Progenitor cell of endocrine pancreas (in vitro differentiated cells): ENCODE measurements around the gene FAIM2. TPM values are rescaled to one million over a fixed set of nuclear protein-coding genes. Genes with fewer than 3 reads are reported as not detected.
"Not testable (repeated sequence)": the region's sequence is repeated elsewhere in the genome, so short reads cannot be mapped to it uniquely, and the experiment has no call there.

Experiments
- DNase-seq: peaks from one replicate; pipeline ENCODE4 v3.0.0; 2021; ENCODE audit warnings: low spot score; ENCODE audit not compliant: unreplicated experiment
- H3K27ac Mint-ChIP-seq: 2 replicates; pipeline ENCODE4 v1.8.0; 2021; ENCODE audit warnings: mild to moderate bottlenecking, moderate library complexity, mixed read lengths
- H3K27me3 Mint-ChIP-seq: 2 replicates; pipeline ENCODE4 v1.8.0; 2021; ENCODE audit warnings: mixed read lengths
- H3K36me3 Mint-ChIP-seq: 2 replicates; pipeline ENCODE4 v1.8.0; 2022; ENCODE audit warnings: mixed read lengths; ENCODE audit not compliant: insufficient read depth
- H3K4me1 Mint-ChIP-seq: 2 replicates; pipeline ENCODE4 v1.8.0; 2021; ENCODE audit warnings: low read depth, mixed read lengths
- H3K4me3 Mint-ChIP-seq: 2 replicates; pipeline ENCODE4 v1.8.0; 2021; ENCODE audit warnings: low read depth, mild to moderate bottlenecking, moderate library complexity, mixed read lengths
- H3K9me3 Mint-ChIP-seq: 2 replicates; pipeline ENCODE4 v1.8.0; 2021; ENCODE audit warnings: low read depth, mixed read lengths
- total RNA-seq: library from RNA; stranded (reverse); gene quantifications from 2 replicates; pipeline ENCODE4 v1.2.1, GENCODE V29; 2021
- TF ChIP-seq, protein P1 (sequence below): fragments of 200-600 bp; sonication (generic); IDR thresholded peaks from one replicate; pipeline ENCODE4 v1.5.0; 2021; ENCODE audit warnings: antibody characterized with exemption, mild to moderate bottlenecking; ENCODE audit not compliant: unreplicated experiment

Gene FAIM2
- total RNA-seq, 1 donor from 2014 or later: not detected

DNA sequence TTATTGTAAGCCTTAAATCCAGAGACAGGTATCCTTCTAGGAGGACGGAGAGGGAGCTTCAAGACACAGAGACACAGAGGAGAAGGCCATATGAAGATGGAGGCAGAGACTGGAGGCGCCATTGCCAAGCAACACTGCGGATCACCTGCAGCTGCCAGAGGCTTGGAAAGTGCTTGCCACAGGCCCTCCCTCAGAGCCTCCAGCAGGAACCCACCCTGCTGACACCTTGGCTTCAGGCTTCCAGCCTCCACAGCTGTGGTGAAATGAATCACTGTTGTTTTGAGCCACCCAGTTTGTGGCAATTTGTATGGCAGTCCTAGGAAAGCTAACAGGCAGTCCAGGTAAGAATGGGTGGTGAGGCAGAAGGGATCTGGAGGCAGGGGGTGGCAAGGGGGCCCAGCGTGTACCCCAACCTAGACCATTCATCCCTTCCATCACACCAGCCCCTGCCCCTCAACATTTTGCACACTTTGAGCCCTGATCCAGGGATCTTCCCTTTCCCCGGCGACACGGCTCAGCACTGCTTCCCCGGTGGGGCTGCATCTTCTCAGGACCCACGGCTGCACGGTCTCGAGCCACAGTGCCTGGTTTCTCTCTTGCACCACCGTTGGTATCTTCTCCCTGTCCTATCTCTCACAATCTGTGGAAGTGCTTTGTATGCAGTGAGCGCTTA lies 38.5 kb downstream of the FAIM2 start:
- Mint-ChIP-seq H3K4me1 (peaks cover 11% of the 10 kb centered on the region), H3K4me3 (no peak overlapping the region), H3K27me3 (peaks cover 26% of the 10 kb centered on the region), H3K27ac (no peak overlapping the region), H3K36me3 (no peaks in the 10 kb centered on the region), H3K9me3 (no peaks in the 10 kb centered on the region)
- TF ChIP-seq, protein P1, sequence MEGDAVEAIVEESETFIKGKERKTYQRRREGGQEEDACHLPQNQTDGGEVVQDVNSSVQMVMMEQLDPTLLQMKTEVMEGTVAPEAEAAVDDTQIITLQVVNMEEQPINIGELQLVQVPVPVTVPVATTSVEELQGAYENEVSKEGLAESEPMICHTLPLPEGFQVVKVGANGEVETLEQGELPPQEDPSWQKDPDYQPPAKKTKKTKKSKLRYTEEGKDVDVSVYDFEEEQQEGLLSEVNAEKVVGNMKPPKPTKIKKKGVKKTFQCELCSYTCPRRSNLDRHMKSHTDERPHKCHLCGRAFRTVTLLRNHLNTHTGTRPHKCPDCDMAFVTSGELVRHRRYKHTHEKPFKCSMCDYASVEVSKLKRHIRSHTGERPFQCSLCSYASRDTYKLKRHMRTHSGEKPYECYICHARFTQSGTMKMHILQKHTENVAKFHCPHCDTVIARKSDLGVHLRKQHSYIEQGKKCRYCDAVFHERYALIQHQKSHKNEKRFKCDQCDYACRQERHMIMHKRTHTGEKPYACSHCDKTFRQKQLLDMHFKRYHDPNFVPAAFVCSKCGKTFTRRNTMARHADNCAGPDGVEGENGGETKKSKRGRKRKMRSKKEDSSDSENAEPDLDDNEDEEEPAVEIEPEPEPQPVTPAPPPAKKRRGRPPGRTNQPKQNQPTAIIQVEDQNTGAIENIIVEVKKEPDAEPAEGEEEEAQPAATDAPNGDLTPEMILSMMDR: no peak
- DNase-seq: no peak

DNA sequence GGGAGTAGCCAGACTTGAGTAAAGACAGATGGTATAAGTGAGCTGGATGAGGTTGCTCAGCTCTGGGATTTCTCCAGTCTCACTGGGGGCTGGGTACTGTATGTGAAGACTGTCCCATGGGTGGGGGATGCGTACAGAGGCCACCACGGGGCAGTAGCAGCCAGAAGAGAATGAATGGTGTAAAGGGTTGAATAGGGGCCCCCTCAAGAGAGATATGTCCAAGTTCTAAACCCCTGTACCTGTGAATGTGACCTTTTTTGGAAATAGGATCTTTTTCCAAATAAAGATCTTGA lies 39.0 kb downstream of the FAIM2 start:
- no peak overlapping the region for H3K27ac Mint-ChIP-seq

DNA sequence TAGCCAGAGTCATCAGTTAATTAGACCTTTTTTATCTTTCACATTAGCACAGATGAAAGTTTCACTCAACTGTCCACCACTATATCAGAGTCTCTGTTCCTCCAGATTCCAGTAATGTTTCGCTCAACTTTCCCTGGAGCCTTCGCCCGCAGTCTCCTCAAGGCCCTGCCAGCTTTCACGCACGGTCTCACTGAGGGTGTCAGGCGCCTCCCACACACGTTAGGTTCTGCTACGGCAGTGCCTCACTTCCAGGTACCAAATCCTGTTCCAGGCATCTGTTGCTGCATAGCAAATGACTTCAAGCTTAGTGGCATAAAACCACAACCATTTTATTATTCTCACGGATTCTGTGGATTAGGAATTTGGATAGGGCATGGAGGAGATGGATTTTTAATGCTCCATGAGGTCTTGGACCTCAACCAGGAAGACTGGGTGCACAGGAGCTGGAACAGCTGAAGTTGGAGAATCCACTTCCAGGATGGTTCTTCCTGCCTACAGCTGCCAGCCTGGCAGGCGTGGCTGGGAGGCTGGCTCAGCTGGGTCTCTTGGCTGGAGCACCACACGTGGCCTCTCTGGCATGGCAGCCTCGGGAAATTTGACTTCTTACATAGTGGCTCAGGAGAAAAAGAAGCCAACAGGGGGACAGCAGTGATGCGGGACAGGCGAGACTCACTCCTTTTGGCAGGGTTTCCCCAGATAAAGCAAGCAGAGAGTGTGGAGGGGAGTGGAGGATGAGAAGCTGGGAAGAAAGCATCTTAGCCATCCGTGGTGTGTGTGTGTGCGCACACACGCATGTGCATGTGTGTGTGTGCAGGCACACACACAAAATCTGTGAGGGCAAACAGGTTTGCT lies 39.5 kb downstream of the FAIM2 start:
- no peak overlapping the region for H3K4me3 Mint-ChIP-seq
- no peak for DNase-seq
- H3K9me3 Mint-ChIP-seq: peaks cover 3% of the 10 kb centered on the region
- H3K27me3 Mint-ChIP-seq: peaks cover 26% of the 10 kb centered on the region
- peaks cover 10% of the 10 kb centered on the region for H3K4me1 Mint-ChIP-seq
- TF ChIP-seq, protein P1: no peak
- no peaks in the 10 kb centered on the region for H3K36me3 Mint-ChIP-seq
- H3K27ac Mint-ChIP-seq: no peak overlapping the region

More for the DNA sequence above, 39.0 kb downstream of the FAIM2 start:
- Mint-ChIP-seq H3K4me3 (no peak overlapping the region), H3K27me3 (peaks cover 26% of the 10 kb centered on the region), H3K36me3 (no peaks in the 10 kb centered on the region), H3K4me1 (peaks cover 11% of the 10 kb centered on the region), H3K9me3 (peaks cover 2% of the 10 kb centered on the region)
- TF ChIP-seq, protein P1: no peak
- no peak for DNase-seq

DNA sequence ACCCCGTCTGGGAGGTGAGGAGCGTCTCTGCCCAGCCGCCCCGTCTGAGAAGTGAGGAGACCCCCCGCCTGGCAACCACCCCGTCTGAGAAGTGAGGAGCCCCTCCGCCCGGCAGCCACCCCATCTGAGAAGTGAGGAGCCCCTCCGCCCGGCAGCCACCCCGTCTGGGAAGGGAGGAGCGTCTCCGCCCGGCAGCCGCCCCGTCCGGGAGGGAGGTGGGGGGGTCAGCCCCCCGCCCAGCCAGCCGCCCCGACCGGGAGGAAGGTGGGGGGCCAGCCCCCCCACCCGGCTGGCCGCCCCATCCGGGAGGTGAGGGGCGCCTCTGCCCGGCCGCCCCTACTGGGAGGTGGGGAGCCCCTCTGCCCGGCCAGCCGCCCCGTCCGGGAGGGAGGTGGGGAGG lies 42.8 kb downstream of the FAIM2 start:
- H3K9me3 Mint-ChIP-seq, H3K36me3 Mint-ChIP-seq, H3K4me1 Mint-ChIP-seq: not testable (repeated sequence)

DNA sequence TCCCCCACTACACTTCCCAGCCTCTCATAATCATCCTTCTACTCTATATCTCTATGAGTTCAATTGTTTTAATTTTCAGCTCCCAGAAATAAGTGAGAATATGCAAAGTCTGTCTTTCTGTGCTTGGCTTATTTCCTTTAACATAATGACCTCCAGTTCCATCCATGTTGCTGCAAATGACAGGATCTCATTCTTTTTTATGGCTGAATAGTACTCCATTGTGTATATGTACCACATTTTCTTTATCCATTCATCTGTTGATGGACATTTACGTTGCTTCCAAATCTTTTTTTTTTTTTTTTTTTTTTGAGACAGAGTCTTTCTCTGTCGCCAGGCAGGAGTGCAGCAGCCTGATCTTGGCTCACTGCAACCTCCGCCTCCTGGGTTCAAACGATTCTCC lies 47.8 kb downstream of the FAIM2 start:
- not testable (repeated sequence) for H3K27ac Mint-ChIP-seq, H3K4me1 Mint-ChIP-seq, H3K36me3 Mint-ChIP-seq, H3K4me3 Mint-ChIP-seq, DNase-seq, H3K9me3 Mint-ChIP-seq
- H3K27me3 Mint-ChIP-seq: peaks cover 32% of the 10 kb centered on the region

More for the DNA sequence above, 42.8 kb downstream of the FAIM2 start:
- H3K4me3 Mint-ChIP-seq, DNase-seq, H3K27ac Mint-ChIP-seq: not testable (repeated sequence)
- peaks cover 31% of the 10 kb centered on the region for H3K27me3 Mint-ChIP-seq

DNA sequence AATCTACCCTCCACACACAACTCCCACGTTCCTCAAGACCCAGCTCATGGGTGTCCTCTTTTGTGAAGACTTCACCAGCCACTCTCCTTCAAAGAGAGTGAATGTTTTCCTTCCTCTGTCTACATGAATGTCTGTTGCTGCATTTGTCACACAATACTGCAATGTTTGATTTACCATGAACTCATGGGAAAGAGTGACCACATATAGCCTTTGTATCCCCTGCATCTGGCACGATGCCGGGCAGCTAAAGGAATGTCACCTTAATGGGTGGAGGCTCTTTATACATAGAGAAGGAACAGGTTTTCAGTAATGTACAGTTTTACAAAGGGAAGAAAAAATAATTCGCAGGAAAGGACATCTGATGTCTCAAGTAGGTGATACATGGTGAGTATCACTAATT lies 48.7 kb downstream of the FAIM2 start:
- H3K4me3 Mint-ChIP-seq: no peak overlapping the region
- no peaks in the 10 kb centered on the region for H3K4me1 Mint-ChIP-seq
- TF ChIP-seq, protein P1: no peak
- no peaks in the 10 kb centered on the region for H3K36me3 Mint-ChIP-seq
- no peak for DNase-seq
- H3K27ac Mint-ChIP-seq: no peak overlapping the region
- peaks cover 36% of the 10 kb centered on the region for H3K27me3 Mint-ChIP-seq
- H3K9me3 Mint-ChIP-seq: peaks cover 3% of the 10 kb centered on the region
